ENCODE results near the gene CSF1. TPM values are rescaled to one million over a fixed set of nuclear protein-coding genes. Genes with fewer than 3 reads are reported as not detected.

The CSF1 gene
- polyA plus RNA-seq, 1 donor (not counting 4 experiments of a cell fraction or from before 2014, with no cell fraction given) = 1.8 TPM

DNA sequence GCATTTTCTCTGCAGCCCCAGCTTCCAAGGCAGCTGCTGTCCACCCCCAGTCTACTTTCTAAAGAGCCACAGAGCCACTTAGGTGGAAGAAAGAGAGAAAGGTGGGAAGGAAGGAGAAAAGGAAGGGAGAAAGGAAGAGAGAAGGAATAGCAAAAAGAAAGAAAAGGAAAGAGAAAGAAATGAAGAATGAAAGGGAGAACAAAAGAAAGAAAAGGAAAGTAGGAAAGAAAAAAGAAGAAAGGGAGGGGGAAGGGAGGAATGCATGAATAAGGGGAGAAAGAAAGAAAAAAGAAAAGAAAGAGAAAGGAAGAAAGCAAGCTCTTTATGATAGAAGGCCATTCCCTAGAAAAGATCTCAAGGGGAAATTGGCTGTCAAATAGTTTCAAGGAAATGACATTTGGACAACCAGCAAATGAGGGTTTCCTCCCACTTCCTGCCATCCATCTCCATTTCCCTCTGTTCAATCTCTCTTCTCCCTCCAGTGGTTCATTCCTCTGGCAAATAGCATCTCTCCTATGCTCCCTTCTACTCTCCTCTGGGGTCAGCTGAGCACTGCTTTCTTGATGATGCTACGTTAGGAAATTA lies 3.4 kb upstream of the CSF1 start:
- TF ChIP-seq EZH2 (IDR thresholded peaks at IDR 0.05; ENCODE audit: low read length) = no peak
- TF ChIP-seq, protein P1, sequence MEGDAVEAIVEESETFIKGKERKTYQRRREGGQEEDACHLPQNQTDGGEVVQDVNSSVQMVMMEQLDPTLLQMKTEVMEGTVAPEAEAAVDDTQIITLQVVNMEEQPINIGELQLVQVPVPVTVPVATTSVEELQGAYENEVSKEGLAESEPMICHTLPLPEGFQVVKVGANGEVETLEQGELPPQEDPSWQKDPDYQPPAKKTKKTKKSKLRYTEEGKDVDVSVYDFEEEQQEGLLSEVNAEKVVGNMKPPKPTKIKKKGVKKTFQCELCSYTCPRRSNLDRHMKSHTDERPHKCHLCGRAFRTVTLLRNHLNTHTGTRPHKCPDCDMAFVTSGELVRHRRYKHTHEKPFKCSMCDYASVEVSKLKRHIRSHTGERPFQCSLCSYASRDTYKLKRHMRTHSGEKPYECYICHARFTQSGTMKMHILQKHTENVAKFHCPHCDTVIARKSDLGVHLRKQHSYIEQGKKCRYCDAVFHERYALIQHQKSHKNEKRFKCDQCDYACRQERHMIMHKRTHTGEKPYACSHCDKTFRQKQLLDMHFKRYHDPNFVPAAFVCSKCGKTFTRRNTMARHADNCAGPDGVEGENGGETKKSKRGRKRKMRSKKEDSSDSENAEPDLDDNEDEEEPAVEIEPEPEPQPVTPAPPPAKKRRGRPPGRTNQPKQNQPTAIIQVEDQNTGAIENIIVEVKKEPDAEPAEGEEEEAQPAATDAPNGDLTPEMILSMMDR (optimal IDR thresholded peaks at IDR 0.05 in 1 of 3, IDR thresholded peaks at IDR 0.05 in 1 of 3, conservative IDR thresholded peaks at IDR 0.05 in 1 of 3; ENCODE audit: extremely low read depth in 1 of 3, insufficient read depth in 2 of 3, low read length in 3 of 3) = no peak
- H3K36me3 ChIP-seq (ENCODE audit: control insufficient read depth in 2 of 2, extremely low read depth in 1 of 2, insufficient read depth in 2 of 2, low read length in 2 of 2) = no peaks in the 10 kb centered on the region
- DNase-seq (ENCODE audit: low read depth, low spot score) (no peak), FAIRE-seq (no peak)
- H3K79me2 ChIP-seq (ENCODE audit: control insufficient read depth, insufficient read depth, low read length) = no peaks in the 10 kb centered on the region
- no peaks in the 10 kb centered on the region for H3K9me3 ChIP-seq (ENCODE audit: control insufficient read depth, low read depth, low read length)
- no peak overlapping the region for H3K27ac ChIP-seq (ENCODE audit: control insufficient read depth, insufficient read depth, low read length)
- H3K4me3 ChIP-seq (ENCODE audit: control insufficient read depth in 2 of 3, extremely low read depth in 1 of 3, insufficient read depth in 2 of 3, low read depth in 1 of 3, low read length in 3 of 3) = no peak overlapping the region
- peaks cover 22% of the 10 kb centered on the region for H3K27me3 ChIP-seq (ENCODE audit: control insufficient read depth, extremely low read depth, insufficient read depth, low read length)
- H3K4me2 ChIP-seq (ENCODE audit: control insufficient read depth, extremely low read depth, insufficient read depth, low read depth, low read length) = no peak overlapping the region
- dilution Hi-C loops (cut with MboI; ENCODE audit: extremely low pct_ligation_motif_present, low sequenced_read_pairs) = no loop called here
- H3K9me1 ChIP-seq (ENCODE audit: control insufficient read depth, extremely low read depth, insufficient read depth, low read length) = no peaks in the 10 kb centered on the region
- H3K9ac ChIP-seq (ENCODE audit: control insufficient read depth, extremely low read depth, insufficient read depth, low read length) = no peak overlapping the region
- H3K4me1 ChIP-seq (ENCODE audit: control insufficient read depth, extremely low read depth, insufficient read depth, low read length) = peaks cover 17% of the 10 kb centered on the region
- no peak overlapping the region for H2AFZ ChIP-seq (ENCODE audit: control insufficient read depth, low read length)
- H4K20me1 ChIP-seq (ENCODE audit: control insufficient read depth, extremely low read depth, insufficient read depth, low read length) = no peaks in the 10 kb centered on the region

- TF ChIP-seq, protein P1 (optimal IDR thresholded peaks at IDR 0.05 in 1 of 3, IDR thresholded peaks at IDR 0.05 in 1 of 3, conservative IDR thresholded peaks at IDR 0.05 in 1 of 3; ENCODE audit: extremely low read depth in 1 of 3, insufficient read depth in 2 of 3, low read length in 3 of 3) = no peak
- no peak for TF ChIP-seq EZH2 (IDR thresholded peaks at IDR 0.05; ENCODE audit: low read length)
- no peak overlapping the region for H3K4me3 ChIP-seq (ENCODE audit: control insufficient read depth in 2 of 3, extremely low read depth in 1 of 3, insufficient read depth in 2 of 3, low read depth in 1 of 3, low read length in 3 of 3)
- peaks cover 23% of the 10 kb centered on the region for H3K27me3 ChIP-seq (ENCODE audit: control insufficient read depth, extremely low read depth, insufficient read depth, low read length)
- no peaks in the 10 kb centered on the region for H3K79me2 ChIP-seq (ENCODE audit: control insufficient read depth, insufficient read depth, low read length)
- FAIRE-seq (no peak), DNase-seq (ENCODE audit: low read depth, low spot score) (no peak)
- H2AFZ ChIP-seq (ENCODE audit: control insufficient read depth, low read length) = no peak overlapping the region
- no peaks in the 10 kb centered on the region for H3K9me3 ChIP-seq (ENCODE audit: control insufficient read depth, low read depth, low read length)
- H3K36me3 ChIP-seq (ENCODE audit: control insufficient read depth in 2 of 2, extremely low read depth in 1 of 2, insufficient read depth in 2 of 2, low read length in 2 of 2) = no peaks in the 10 kb centered on the region
- no peaks in the 10 kb centered on the region for H4K20me1 ChIP-seq (ENCODE audit: control insufficient read depth, extremely low read depth, insufficient read depth, low read length)
- H3K27ac ChIP-seq (ENCODE audit: control insufficient read depth, insufficient read depth, low read length) = no peak overlapping the region
- dilution Hi-C loops (cut with MboI; ENCODE audit: extremely low pct_ligation_motif_present, low sequenced_read_pairs) = no loop called here
- no peak overlapping the region for H3K9ac ChIP-seq (ENCODE audit: control insufficient read depth, extremely low read depth, insufficient read depth, low read length)
- peaks cover 11% of the 10 kb centered on the region for H3K4me1 ChIP-seq (ENCODE audit: control insufficient read depth, extremely low read depth, insufficient read depth, low read length)
- no peaks in the 10 kb centered on the region for H3K9me1 ChIP-seq (ENCODE audit: control insufficient read depth, extremely low read depth, insufficient read depth, low read length)
- no peak overlapping the region for H3K4me2 ChIP-seq (ENCODE audit: control insufficient read depth, extremely low read depth, insufficient read depth, low read depth, low read length)
Observed at GRCh38 chr1:109908836-109909235, 1.8 kb upstream of the CSF1 start.

All from keratinocyte (primary cell).